ENCODE results near the gene LZTFL1.

GRCh38 chr3:45778761-45779201, 63.1 kb downstream of the LZTFL1 start:
- no peak for TF ChIP-seq CTCF (IDR thresholded peaks at IDR 0.05; ENCODE audit: insufficient read depth, low read length, poor library complexity, severe bottlenecking)
- no peak for TF ChIP-seq EZH2phosphoT487 (conservative IDR thresholded peaks at IDR 0.05; ENCODE audit: low read length)

Measured in SU-DHL-6 (cell line).